OCI-LY7 (cell line): ENCODE measurements around the gene TYW1B.
"Not testable (repeated sequence)": the region's sequence is repeated elsewhere in the genome, so short reads cannot be mapped to it uniquely, and the experiment has no call there.

Experiments used
- CTCF ChIP-seq: fragments of 200-600 bp; sonication (generic); conservative IDR thresholded peaks from 2 replicates; pipeline ENCODE4 v1.5.1; 2014; ENCODE audit warnings: mild to moderate bottlenecking, antibody characterized with exemption, low read length, moderate library complexity, mixed read lengths
- EZH2phosphoT487 ChIP-seq: fragments of 200-600 bp; sonication (generic); IDR thresholded peaks from 2 replicates; pipeline ENCODE4 v1.6.1; 2018; ENCODE audit warnings: low read depth, borderline replicate concordance, mild to moderate bottlenecking, mixed run types, antibody characterized with exemption, low read length, moderate library complexity, mixed read lengths

- not testable (repeated sequence) for TF ChIP-seq CTCF, EZH2phosphoT487
Measured at GRCh38 chr7:72858846-72859400, 30.9 kb upstream of the TYW1B start.
